Spleen (tissue), 11 donors: Measurements from ENCODE around the gene DNAJB2. TPM values are rescaled to one million over a fixed set of nuclear protein-coding genes. Genes with fewer than 3 reads are reported as not detected.
A peak's percentile ranks its signal among the peaks of the same experiment; 100 is the strongest.

Experiments used
- DNase-seq: peaks from one replicate; pipeline ENCODE4 v3.0.0-alpha.2; 2020
- H3K27ac ChIP-seq, 8 donors: fragments of 200-600 bp; sonication (generic) in 7 of 8; 1 replicate in 4 of 8; 2 replicates in 4 of 8; pipeline versions ENCODE4 v1.5.0 to v1.8.0; 2016 to 2021; ENCODE audit warnings: inconsistent platforms in 4 of 8, mild to moderate bottlenecking in 4 of 8, moderate library complexity in 1 of 8
- H3K27me3 ChIP-seq, 7 donors: fragments of 200-600 bp; sonication (generic) in 6 of 7; replicated peaks in 1 of 7; 1 replicate in 4 of 7; 2 replicates in 3 of 7; pipeline versions ENCODE4 v1.5.0 to v1.8.0; 2016 to 2021; ENCODE audit warnings: inconsistent platforms in 3 of 7, mild to moderate bottlenecking in 1 of 7
- H3K36me3 ChIP-seq, 6 donors: fragments of 200-600 bp; sonication (generic) in 5 of 6; 1 replicate in 4 of 6; 2 replicates in 2 of 6; pipeline versions ENCODE4 v1.5.0 to v1.8.0; 2016 to 2021; ENCODE audit warnings: inconsistent platforms in 2 of 6
- H3K4me1 ChIP-seq, 6 donors: fragments of 200-600 bp; sonication (generic) in 5 of 6; 1 replicate in 3 of 6; 2 replicates in 3 of 6; pipeline versions ENCODE4 v1.5.0 to v1.8.0; 2016 to 2021; ENCODE audit warnings: inconsistent platforms in 3 of 6
- H3K4me3 ChIP-seq, 8 donors: fragments of 200-600 bp; sonication (generic) in 7 of 8; 1 replicate in 4 of 8; 2 replicates in 4 of 8; pipeline versions ENCODE4 v1.5.0 to v1.8.0; 2016 to 2021; ENCODE audit warnings: inconsistent platforms in 4 of 8, mild to moderate bottlenecking in 4 of 8, moderate library complexity in 2 of 8
- H3K9me3 ChIP-seq, 8 donors: fragments of 200-600 bp; sonication (generic) in 7 of 8; 1 replicate in 4 of 8; 2 replicates in 4 of 8; pipeline versions ENCODE4 v1.5.0 to v1.8.0; 2016 to 2021; ENCODE audit warnings: inconsistent platforms in 4 of 8
- POLR2A ChIP-seq, 3 donors: fragments of 450-650 bp; IDR thresholded peaks; one replicate each; pipeline ENCODE4 v1.5.1; 2017; ENCODE audit warnings: antibody characterized with exemption in 3 of 3, mild to moderate bottlenecking in 1 of 3
- POLR2AphosphoS5 ChIP-seq, 3 donors: sonication (generic); formaldehyde crosslinking; IDR thresholded peaks; one replicate each; pipeline ENCODE4 v1.5.1; 2017; ENCODE audit warnings: antibody characterized with exemption in 3 of 3
- WGBS, 5 donors: extraction: QIAGEN DNeasy Blood & Tissue Kit in 3 of 5; methylation state at CpG; one replicate each; pipeline versions ENCODE4 v1.1.5 to v1.1.7; 2013 to 2018; 5-methylcytosine and 5-hydroxymethylcytosine counted together
- intact Hi-C: fragments of 100-400 bp; cut with DNase I; formaldehyde crosslinking; loops from one replicate; pipeline ENCODE4 v1.15.0; 2023; ENCODE audit warnings: low total_unique reads
- polyA plus RNA-seq, 3 donors: library from polyadenylated mRNA; stranded (reverse); fragments of 200-250 nt; gene quantifications; one replicate each; pipeline ENCODE4 v1.2.1, GENCODE V29; 2013
- total RNA-seq, 7 donors: library from RNA; depleted of rRNA in 3 of 7; stranded (reverse); fragments of >200 nt in 3 of 7; fragmentation: NEBNext Ultra II Directional in 4 of 7; extraction: Animal tissue kit (Norgen Biotek cat#: 25700) in 4 of 7; gene quantifications; one replicate each; pipeline versions ENCODE4 v1.1.0 to v1.2.1, GENCODE V29; 2016 to 2021
- TF ChIP-seq, protein P1 (sequence below), 11 experiments: fragments of 200-600 bp in 7 of 11; fragments of 450-650 bp in 4 of 11; sonication (generic) in 4 of 11; IDR thresholded peaks in 8 of 11; conservative IDR thresholded peaks in 3 of 11; 1 replicate in 7 of 11; 2 replicates in 4 of 11; pipeline versions ENCODE4 v1.4.0 to v1.8.0; 2016 to 2021; ENCODE audit warnings: antibody characterized with exemption in 11 of 11, inconsistent platforms in 4 of 11, mild to moderate bottlenecking in 1 of 11
- donor health status: healthy with polysubstance abuse.
- donor health status: DM: no; HTN: no; CAD: no; lungs with moderate emphysema.
- donor health status: DM: no; HTN: no; CAD: no.
- donor health status: Bipolar disorder and iron deficiency.
- donor health status: healthy.
- donor health status: DM: no; HTN: no; CAD: no.
- donor health status: DM: yes; HTN: yes; CAD: no.

DNAJB2 gene
- total and polyA plus RNA-seq, 10 donors, result 31.4 to 67.2 (median 53.6) TPM

GRCh38 chr2:219250049-219250781 lies 29.0 kb upstream of the DNAJB2 start:
- WGBS, 5 donors, result 70 to 87% (median 79%) methylated on average over 17 to 22 of the region's 22 CpGs
- Histone ChIP-seq H3K27ac (peak overlapping the region; percentile 73 to 99 (median 94)), H3K36me3 (peaks cover 0 to 53% (median 23%) of the 10 kb centered on the region in 6 donors), H3K4me1 (peaks cover 55 to 98% (median 86%) of the 10 kb centered on the region in 6 donors), H3K27me3 (peaks cover 0 to 9% (median 0%) of the 10 kb centered on the region in 7 donors), H3K4me3 (peak overlapping the region in 7 of 8 donors; percentile 22 to 94 (median 37)), H3K9me3 (no peaks in the 10 kb centered on the region)
- intact Hi-C loops, result no loop called here
- TF ChIP-seq POLR2AphosphoS5 (IDR thresholded peaks at IDR 0.05) (peak; percentile 12 to 83 (median 48)), POLR2A (IDR thresholded peaks at IDR 0.05) (no peak)
- DNase-seq, result peak; percentile 87

DNA sequence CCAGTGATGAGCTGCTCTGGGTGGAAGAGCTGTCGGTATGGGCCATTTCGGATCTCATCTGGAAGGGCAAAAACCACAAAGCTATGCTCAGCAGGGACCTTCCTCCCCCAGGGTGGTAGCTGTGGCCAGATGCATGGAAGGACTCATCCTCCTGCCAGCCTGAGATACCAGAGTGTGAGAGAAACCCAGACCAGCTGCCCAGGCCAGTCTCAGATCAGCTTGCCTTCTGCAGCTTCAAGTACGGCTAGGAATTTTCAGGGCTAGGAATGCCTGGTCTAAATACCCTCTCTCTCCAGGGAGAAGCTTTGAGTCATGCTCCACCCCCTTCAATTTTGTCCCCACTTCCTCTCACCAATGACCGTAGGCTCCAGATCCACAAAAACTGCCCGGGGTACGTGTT lies 27.5 kb upstream of the DNAJB2 start:
- Histone ChIP-seq H3K27me3 (peaks cover 0 to 9% (median 0%) of the 10 kb centered on the region in 7 donors), H3K9me3 (no peaks in the 10 kb centered on the region), H3K4me3 (peak overlapping the region; percentile 70 to 94 (median 80)), H3K4me1 (peaks cover 45 to 91% (median 76%) of the 10 kb centered on the region in 6 donors), H3K36me3 (peaks cover 0 to 53% (median 23%) of the 10 kb centered on the region in 6 donors), H3K27ac (peak overlapping the region in 7 of 8 donors; percentile 94 to 99 (median 95))
- TF ChIP-seq, protein P1, sequence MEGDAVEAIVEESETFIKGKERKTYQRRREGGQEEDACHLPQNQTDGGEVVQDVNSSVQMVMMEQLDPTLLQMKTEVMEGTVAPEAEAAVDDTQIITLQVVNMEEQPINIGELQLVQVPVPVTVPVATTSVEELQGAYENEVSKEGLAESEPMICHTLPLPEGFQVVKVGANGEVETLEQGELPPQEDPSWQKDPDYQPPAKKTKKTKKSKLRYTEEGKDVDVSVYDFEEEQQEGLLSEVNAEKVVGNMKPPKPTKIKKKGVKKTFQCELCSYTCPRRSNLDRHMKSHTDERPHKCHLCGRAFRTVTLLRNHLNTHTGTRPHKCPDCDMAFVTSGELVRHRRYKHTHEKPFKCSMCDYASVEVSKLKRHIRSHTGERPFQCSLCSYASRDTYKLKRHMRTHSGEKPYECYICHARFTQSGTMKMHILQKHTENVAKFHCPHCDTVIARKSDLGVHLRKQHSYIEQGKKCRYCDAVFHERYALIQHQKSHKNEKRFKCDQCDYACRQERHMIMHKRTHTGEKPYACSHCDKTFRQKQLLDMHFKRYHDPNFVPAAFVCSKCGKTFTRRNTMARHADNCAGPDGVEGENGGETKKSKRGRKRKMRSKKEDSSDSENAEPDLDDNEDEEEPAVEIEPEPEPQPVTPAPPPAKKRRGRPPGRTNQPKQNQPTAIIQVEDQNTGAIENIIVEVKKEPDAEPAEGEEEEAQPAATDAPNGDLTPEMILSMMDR (IDR thresholded peaks at IDR 0.05 in 8 of 11, conservative IDR thresholded peaks at IDR 0.05 in 3 of 11), result no peak
- TF ChIP-seq POLR2AphosphoS5 (IDR thresholded peaks at IDR 0.05), result no peak
- no peak for TF ChIP-seq POLR2A (IDR thresholded peaks at IDR 0.05)
- intact Hi-C loops, result no loop called here
- no peak for DNase-seq
- 49 to 80% (median 71%) methylated on average over 6 of the region's 6 CpGs for WGBS, 5 donors

GRCh38 chr2:219252084-219252483 lies 27.1 kb upstream of the DNAJB2 start:
- no peak for TF ChIP-seq POLR2AphosphoS5 (IDR thresholded peaks at IDR 0.05)
- TF ChIP-seq, protein P1 (IDR thresholded peaks at IDR 0.05 in 8 of 11, conservative IDR thresholded peaks at IDR 0.05 in 3 of 11), result no peak
- no peak for TF ChIP-seq POLR2A (IDR thresholded peaks at IDR 0.05)
- Histone ChIP-seq H3K4me1 (peaks cover 41 to 86% (median 71%) of the 10 kb centered on the region in 6 donors), H3K27me3 (peaks cover 0 to 9% (median 0%) of the 10 kb centered on the region in 7 donors), H3K9me3 (no peaks in the 10 kb centered on the region), H3K4me3 (peak overlapping the region; percentile 70 to 94 (median 80)), H3K36me3 (peaks cover 0 to 49% (median 23%) of the 10 kb centered on the region in 6 donors), H3K27ac (peak overlapping the region in 7 of 8 donors; percentile 94 to 99 (median 95))
- intact Hi-C loops, result no loop called here
- WGBS, 5 donors, result 51 to 70% (median 70%) methylated on average over 5 of the region's 5 CpGs
- no peak for DNase-seq

- no peak for DNase-seq
- H3K4me1 ChIP-seq, result peaks cover 36 to 82% (median 67%) of the 10 kb centered on the region in 6 donors
- WGBS, 5 donors, result 5 to 9% (median 6%) methylated on average over 9 of the region's 9 CpGs
- H3K27ac ChIP-seq, result peak overlapping the region in 7 of 8 donors; percentile 94 to 99 (median 95)
- TF ChIP-seq POLR2AphosphoS5 (IDR thresholded peaks at IDR 0.05) (no peak), POLR2A (IDR thresholded peaks at IDR 0.05) (no peak)
- TF ChIP-seq, protein P1 (IDR thresholded peaks at IDR 0.05 in 8 of 11, conservative IDR thresholded peaks at IDR 0.05 in 3 of 11), result no peak
- H3K9me3 ChIP-seq, result no peaks in the 10 kb centered on the region
- peaks cover 0 to 45% (median 23%) of the 10 kb centered on the region in 6 donors for H3K36me3 ChIP-seq
- intact Hi-C loops, result no loop called here
- peaks cover 0 to 9% (median 0%) of the 10 kb centered on the region in 7 donors for H3K27me3 ChIP-seq
- peak overlapping the region; percentile 70 to 94 (median 80) for H3K4me3 ChIP-seq
Observed at GRCh38 chr2:219252570-219252899, 26.6 kb upstream of the DNAJB2 start.
